Measurements from ENCODE around the gene DCBLD2. TPM values are rescaled to one million over a fixed set of nuclear protein-coding genes. Genes with fewer than 3 reads are reported as not detected.
"Not testable (repeated sequence)": the region's sequence is repeated elsewhere in the genome, so short reads cannot be mapped to it uniquely, and the experiment has no call there.

DCBLD2 gene
- total RNA-seq, 1 donor, result 370 TPM

- TF ChIP-seq CTCF (IDR thresholded peaks at IDR 0.05; ENCODE audit: insufficient read depth, low read length), result no peak
- no peak overlapping the region for H3K4me3 ChIP-seq (ENCODE audit: low read depth, low read length)
- DNase-seq (ENCODE audit: low read depth), result no peak
Observed at GRCh38 chr3:98856724-98857123, 44.8 kb downstream of the DCBLD2 start.

GRCh38 chr3:98855806-98856400, 45.6 kb downstream of the DCBLD2 start:
- DNase-seq (ENCODE audit: low read depth), result peak; percentile 98

GRCh38 chr3:98848108-98848507, 53.4 kb downstream of the DCBLD2 start:
- DNase-seq (ENCODE audit: low read depth), result no peak
- TF ChIP-seq CTCF (IDR thresholded peaks at IDR 0.05; ENCODE audit: insufficient read depth, low read length), result no peak
- H3K4me3 ChIP-seq (ENCODE audit: low read depth, low read length), result no peak overlapping the region

More at GRCh38 chr3:98855806-98856400, 45.6 kb downstream of the DCBLD2 start:
- H3K4me3 ChIP-seq (ENCODE audit: low read depth, low read length), result no peak overlapping the region
- TF ChIP-seq CTCF (IDR thresholded peaks at IDR 0.05; ENCODE audit: insufficient read depth, low read length), result no peak

GRCh38 chr3:98846101-98846500, 55.4 kb downstream of the DCBLD2 start:
- no peak overlapping the region for H3K4me3 ChIP-seq (ENCODE audit: low read depth, low read length)
- DNase-seq (ENCODE audit: low read depth), result peak; percentile 53
- TF ChIP-seq CTCF (IDR thresholded peaks at IDR 0.05; ENCODE audit: insufficient read depth, low read length), result no peak

- DNase-seq (ENCODE audit: low read depth), result peak; percentile 40
- TF ChIP-seq CTCF (IDR thresholded peaks at IDR 0.05; ENCODE audit: insufficient read depth, low read length), result no peak
- no peak overlapping the region for H3K4me3 ChIP-seq (ENCODE audit: low read depth, low read length)
Observed at GRCh38 chr3:98843266-98843959, 58.1 kb downstream of the DCBLD2 start.

- DNase-seq (ENCODE audit: low read depth), result peak; percentile 53
Observed at GRCh38 chr3:98839846-98840245, 61.6 kb downstream of the DCBLD2 start.

GRCh38 chr3:98831060-98831459, 70.4 kb downstream of the DCBLD2 start:
- not testable (repeated sequence) for H3K4me3 ChIP-seq (ENCODE audit: low read depth, low read length); DNase-seq (ENCODE audit: low read depth)

More at GRCh38 chr3:98839846-98840245, 61.6 kb downstream of the DCBLD2 start:
- H3K4me3 ChIP-seq (ENCODE audit: low read depth, low read length), result no peak overlapping the region
- TF ChIP-seq CTCF (IDR thresholded peaks at IDR 0.05; ENCODE audit: insufficient read depth, low read length), result no peak

Data from fibroblast of the aortic adventitia (primary cell).